Measurements from ENCODE around the gene PHKB. TPM values are rescaled to one million over a fixed set of nuclear protein-coding genes. Genes with fewer than 3 reads are reported as not detected.
"Not testable (repeated sequence)": the region's sequence is repeated elsewhere in the genome, so short reads cannot be mapped to it uniquely, and the experiment has no call there.

Gene PHKB
- total RNA-seq (10 to 100 TPM; 62.2 to 68.0 (median 63.5) TPM), polyA plus RNA-seq (20.2 TPM)
- long read RNA-seq, donor 1, full-length matches to known transcripts = 65 of 111 reads
- long read RNA-seq, donor 1, partial matches to known transcripts = 28 of 111 reads
- long read RNA-seq, donor 1, other reads (novel, unspliced or antisense) = 18 of 111 reads
- long read RNA-seq, donor 2, full-length matches to known transcripts = 51 of 69 reads
- long read RNA-seq, donor 2, partial matches to known transcripts = 9 of 69 reads
- long read RNA-seq, donor 2, other reads (novel, unspliced or antisense) = 9 of 69 reads
- long read RNA-seq, donor 3, full-length matches to known transcripts = 159 of 209 reads
- long read RNA-seq, donor 3, partial matches to known transcripts = 26 of 209 reads
- long read RNA-seq, donor 3, other reads (novel, unspliced or antisense) = 24 of 209 reads
- long read RNA-seq, donor 4, full-length matches to known transcripts = 47 of 58 reads
- long read RNA-seq, donor 4, partial matches to known transcripts = 6 of 58 reads
- long read RNA-seq, donor 4, other reads (novel, unspliced or antisense) = 5 of 58 reads

DNA sequence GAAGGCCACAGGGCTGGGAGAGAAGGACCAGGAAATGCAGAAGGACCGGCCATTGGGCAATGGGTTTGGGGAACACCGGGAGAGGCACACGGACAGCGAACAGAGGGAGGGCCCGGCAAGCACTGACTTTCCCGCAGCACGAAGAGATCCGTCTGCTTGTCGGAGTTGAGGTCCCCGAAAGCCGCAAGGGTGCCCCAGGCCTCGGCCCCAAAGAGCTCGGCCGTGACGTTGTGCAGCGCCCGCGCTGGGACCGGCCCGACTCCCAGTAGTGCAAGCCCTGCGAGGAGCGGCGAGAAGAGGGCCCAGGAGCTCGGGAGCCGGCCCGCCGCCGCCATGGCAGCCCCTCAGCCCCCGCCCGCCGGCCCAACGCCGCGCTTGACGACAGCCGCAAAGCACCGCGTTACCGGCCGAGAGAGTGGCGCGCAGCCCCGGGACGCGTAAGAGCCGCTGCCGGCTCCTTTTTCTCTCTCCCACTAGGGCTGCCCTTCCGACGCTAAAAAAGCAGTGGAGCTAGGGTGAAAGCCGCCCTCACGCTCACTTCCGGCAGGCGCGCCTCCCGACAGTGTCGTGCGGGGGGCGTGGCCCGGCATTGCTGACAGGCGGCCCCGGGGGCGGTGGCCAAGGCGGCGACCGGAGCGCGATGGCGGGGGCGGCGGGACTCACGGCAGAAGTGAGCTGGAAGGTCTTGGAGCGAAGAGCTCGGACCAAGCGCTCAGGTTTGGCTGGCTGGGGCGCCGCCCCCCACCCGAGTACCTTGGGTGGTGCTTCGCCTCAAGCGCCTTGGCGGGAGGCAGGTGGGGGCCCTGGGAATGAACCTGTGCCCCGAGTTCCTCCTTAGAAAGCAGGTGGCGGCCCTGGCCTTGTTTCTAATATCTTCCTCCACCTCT lies at the start of gene PHKB, which contains the start of gene ITFG1:
Gene PHKB (plus strand): TSS at position 621 of the 887 bp plus-strand sequence. CDS start 20 bp downstream, at position 641.
Gene ITFG1 (minus strand): TSS at position 353 of the 887 bp plus-strand sequence. CDS start 18 bp downstream, at position 335.
- no peaks in the 10 kb centered on the region for H3K9me3 ChIP-seq (ENCODE audit: control insufficient read depth, low read length)
- peak within 1 kb of the TSS; percentile 95 for H3K4me3 ChIP-seq (ENCODE audit: low read length)
- H3K4me1 ChIP-seq (ENCODE audit: control insufficient read depth, insufficient read depth, low read length) = peaks cover 5% of the 10 kb centered on the region
- DNase-seq (peak; percentile 94 to 98 (median 97)), ATAC-seq (peak; percentile 97 to 98)
- intact Hi-C loops (cut with DNase I) = loop anchor here in 1 of 4 donors (5.0 kb wide), 1 partner anchor 36 kb away; no protein-coding TSS in a partner anchor
- peak within 1 kb of the TSS; percentile 98 for H3K27ac ChIP-seq (ENCODE audit: low read length)
- no peaks in the 10 kb centered on the region for H3K27me3 ChIP-seq (ENCODE audit: control insufficient read depth, insufficient read depth)
- under 1% methylated on average over 82 of the region's 82 CpGs for WGBS

DNA sequence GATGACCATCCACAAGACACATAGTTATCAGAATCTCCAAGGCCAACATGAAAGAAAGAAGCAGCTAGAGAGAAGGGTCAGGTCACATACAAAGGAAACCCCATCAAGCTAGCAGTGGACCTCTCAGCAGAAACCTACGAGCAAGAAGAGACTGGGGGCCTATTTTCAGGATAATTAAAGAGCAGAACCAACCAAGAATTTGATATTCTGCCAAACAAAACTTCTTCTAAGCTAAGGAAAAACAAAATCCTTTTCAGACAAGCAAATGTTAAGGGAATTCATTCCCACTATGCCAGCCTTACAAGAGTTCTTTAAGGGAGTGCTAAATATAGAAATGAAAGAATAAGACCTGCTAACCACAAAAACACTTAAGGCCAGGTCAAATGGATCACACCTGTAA lies 48.1 kb upstream of the PHKB start:
- no peaks in the 10 kb centered on the region for H3K4me1 ChIP-seq (ENCODE audit: control insufficient read depth, insufficient read depth, low read length)
- ATAC-seq (no peak), DNase-seq (no peak)
- WGBS = 61% methylated on average over 1 of the region's 1 CpG
- no peaks in the 10 kb centered on the region for H3K27me3 ChIP-seq (ENCODE audit: control insufficient read depth, insufficient read depth)
- no peak overlapping the region for H3K27ac ChIP-seq (ENCODE audit: low read length)
- intact Hi-C loops (cut with DNase I) = no loop called here
- H3K9me3 ChIP-seq (ENCODE audit: control insufficient read depth, low read length) = no peaks in the 10 kb centered on the region
- no peak overlapping the region for H3K4me3 ChIP-seq (ENCODE audit: low read length)

GRCh38 chr16:47416869-47417268 lies 44.3 kb upstream of the PHKB start:
- DNase-seq (no peak), ATAC-seq (no peak)
- intact Hi-C loops (cut with DNase I) = no loop called here
- no peaks in the 10 kb centered on the region for H3K9me3 ChIP-seq (ENCODE audit: control insufficient read depth, low read length)
- no peak overlapping the region for H3K27ac ChIP-seq (ENCODE audit: low read length)
- no peaks in the 10 kb centered on the region for H3K4me1 ChIP-seq (ENCODE audit: control insufficient read depth, insufficient read depth, low read length)
- WGBS = 96% methylated on average over 1 of the region's 1 CpG
- H3K4me3 ChIP-seq (ENCODE audit: low read length) = no peak overlapping the region
- H3K27me3 ChIP-seq (ENCODE audit: control insufficient read depth, insufficient read depth) = no peaks in the 10 kb centered on the region

GRCh38 chr16:47424846-47425245 lies 36.3 kb upstream of the PHKB start:
- Histone ChIP-seq H3K27ac (ENCODE audit: low read length) (no peak overlapping the region), H3K4me1 (ENCODE audit: control insufficient read depth, insufficient read depth, low read length) (no peaks in the 10 kb centered on the region), H3K9me3 (ENCODE audit: control insufficient read depth, low read length) (no peaks in the 10 kb centered on the region), H3K27me3 (ENCODE audit: control insufficient read depth, insufficient read depth) (no peaks in the 10 kb centered on the region), H3K4me3 (ENCODE audit: low read length) (no peak overlapping the region)
- no peak for ATAC-seq
- intact Hi-C loops (cut with DNase I) = no loop called here
- 91% methylated on average over 13 of the region's 13 CpGs for WGBS
- no peak for DNase-seq

DNA sequence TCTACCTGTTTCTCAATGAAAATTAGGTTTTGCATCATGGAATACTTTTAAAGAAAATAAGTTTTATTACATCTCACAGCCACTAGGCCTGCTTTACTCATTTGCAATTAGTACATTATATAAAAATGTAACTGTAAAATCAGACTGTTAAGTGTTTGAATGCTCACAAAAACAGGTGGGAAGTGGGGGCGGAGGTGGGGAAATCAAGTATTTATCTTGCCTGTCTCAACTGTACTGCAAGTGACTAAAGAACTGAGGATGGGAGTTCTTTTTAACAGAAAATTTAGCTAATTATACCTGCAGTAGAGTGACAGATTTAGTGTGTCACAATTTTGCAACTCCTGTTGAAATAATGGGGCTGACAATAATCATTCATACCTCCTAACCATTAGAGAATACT lies 34.3 kb upstream of the PHKB start:
- H3K27ac ChIP-seq (ENCODE audit: low read length) = no peak overlapping the region
- H3K4me3 ChIP-seq (ENCODE audit: low read length) = no peak overlapping the region
- H3K4me1 ChIP-seq (ENCODE audit: control insufficient read depth, insufficient read depth, low read length) = no peaks in the 10 kb centered on the region
- H3K9me3 ChIP-seq (ENCODE audit: control insufficient read depth, low read length) = no peaks in the 10 kb centered on the region
- 99% methylated on average over 1 of the region's 1 CpG for WGBS
- ATAC-seq (no peak), DNase-seq (no peak)
- intact Hi-C loops (cut with DNase I) = no loop called here
- H3K27me3 ChIP-seq (ENCODE audit: control insufficient read depth, insufficient read depth) = no peaks in the 10 kb centered on the region

GRCh38 chr16:47431960-47432359 lies 29.2 kb upstream of the PHKB start:
- no peaks in the 10 kb centered on the region for H3K4me1 ChIP-seq (ENCODE audit: control insufficient read depth, insufficient read depth, low read length)
- DNase-seq (no peak), ATAC-seq (no peak)
- no peaks in the 10 kb centered on the region for H3K27me3 ChIP-seq (ENCODE audit: control insufficient read depth, insufficient read depth)
- H3K9me3 ChIP-seq (ENCODE audit: control insufficient read depth, low read length) = no peaks in the 10 kb centered on the region
- no peak overlapping the region for H3K4me3 ChIP-seq (ENCODE audit: low read length)
- intact Hi-C loops (cut with DNase I) = no loop called here
- H3K27ac ChIP-seq (ENCODE audit: low read length) = no peak overlapping the region
- 90% methylated on average over 3 of the region's 3 CpGs for WGBS

DNA sequence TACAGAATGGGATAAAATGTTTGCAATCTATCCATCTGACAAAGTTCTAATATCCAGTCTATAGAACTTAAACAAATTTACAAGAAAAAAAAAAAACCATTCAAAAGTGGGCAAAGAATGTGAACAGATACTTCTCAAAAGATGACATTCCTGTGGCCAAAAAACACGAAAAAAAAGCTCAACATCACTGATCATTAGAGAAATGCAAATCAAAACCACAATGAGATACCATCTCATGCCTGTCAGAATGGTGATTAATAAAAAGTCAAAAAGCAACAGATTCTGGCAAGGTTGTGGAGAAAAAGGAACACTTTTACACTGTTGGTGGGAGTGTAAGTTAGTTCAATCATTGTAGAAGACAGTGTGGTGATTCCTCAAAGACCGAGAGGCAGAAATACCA lies 26.9 kb upstream of the PHKB start:
- H3K27me3 ChIP-seq (ENCODE audit: control insufficient read depth, insufficient read depth); H3K4me1 ChIP-seq (ENCODE audit: control insufficient read depth, insufficient read depth, low read length); H3K9me3 ChIP-seq (ENCODE audit: control insufficient read depth, low read length); H3K27ac ChIP-seq (ENCODE audit: low read length); ATAC-seq; intact Hi-C loops (cut with DNase I); H3K4me3 ChIP-seq (ENCODE audit: low read length); DNase-seq: not testable (repeated sequence)
- 94% methylated on average over 2 of the region's 2 CpGs for WGBS

DNA sequence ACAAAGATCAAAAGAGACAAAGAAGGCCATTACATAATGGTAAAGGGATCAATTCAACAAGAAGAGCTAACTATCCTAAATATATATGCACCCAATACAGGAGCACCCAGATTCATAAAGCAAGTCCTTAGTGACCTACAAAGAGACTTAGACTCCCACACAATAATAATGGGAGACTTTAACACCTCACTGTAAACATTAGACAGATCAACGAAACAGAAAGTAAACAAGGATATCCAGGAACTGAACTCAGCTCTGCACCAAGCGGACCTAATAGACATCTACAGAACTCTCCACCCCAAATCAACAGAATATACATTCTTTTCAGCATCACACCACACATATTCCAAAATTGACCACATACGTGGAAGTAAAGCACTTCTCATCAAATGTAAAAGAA lies 21.1 kb upstream of the PHKB start:
- intact Hi-C loops (cut with DNase I); ATAC-seq; H3K27ac ChIP-seq (ENCODE audit: low read length); H3K9me3 ChIP-seq (ENCODE audit: control insufficient read depth, low read length); H3K4me3 ChIP-seq (ENCODE audit: low read length); DNase-seq; H3K4me1 ChIP-seq (ENCODE audit: control insufficient read depth, insufficient read depth, low read length); H3K27me3 ChIP-seq (ENCODE audit: control insufficient read depth, insufficient read depth): not testable (repeated sequence)
- 97% methylated on average over 3 of the region's 3 CpGs for WGBS

DNA sequence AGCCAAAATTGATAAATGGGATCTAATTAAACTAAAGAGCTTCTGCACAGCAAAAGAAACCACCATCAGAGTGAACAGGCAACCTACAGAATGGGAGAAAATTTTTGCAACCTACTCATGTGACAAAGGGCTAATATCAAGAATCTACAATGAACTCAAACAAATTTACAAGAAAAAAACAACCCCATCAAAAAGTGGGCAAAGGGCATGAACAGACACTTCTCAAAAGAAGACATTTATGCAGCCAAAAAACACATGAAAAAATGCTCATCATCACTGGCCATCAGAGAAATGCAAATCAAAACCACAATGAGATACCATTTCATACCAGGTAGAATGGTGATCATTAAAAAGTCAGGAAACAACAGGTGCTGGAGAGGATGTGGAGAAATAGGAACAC lies 18.2 kb upstream of the PHKB start:
- H3K27ac ChIP-seq (ENCODE audit: low read length); H3K27me3 ChIP-seq (ENCODE audit: control insufficient read depth, insufficient read depth); DNase-seq; intact Hi-C loops (cut with DNase I); H3K9me3 ChIP-seq (ENCODE audit: control insufficient read depth, low read length); ATAC-seq; H3K4me3 ChIP-seq (ENCODE audit: low read length); H3K4me1 ChIP-seq (ENCODE audit: control insufficient read depth, insufficient read depth, low read length): not testable (repeated sequence)

GRCh38 chr16:47446431-47446830 lies 14.7 kb upstream of the PHKB start:
- intact Hi-C loops (cut with DNase I) = no loop called here
- Histone ChIP-seq H3K4me1 (ENCODE audit: control insufficient read depth, insufficient read depth, low read length) (peaks cover 2% of the 10 kb centered on the region), H3K9me3 (ENCODE audit: control insufficient read depth, low read length) (no peaks in the 10 kb centered on the region), H3K4me3 (ENCODE audit: low read length) (no peak overlapping the region), H3K27me3 (ENCODE audit: control insufficient read depth, insufficient read depth) (no peaks in the 10 kb centered on the region), H3K27ac (ENCODE audit: low read length) (no peak overlapping the region)
- ATAC-seq = no peak
- DNase-seq = no peak
- 99% methylated on average over 3 of the region's 3 CpGs for WGBS
